Muscle of arm (tissue), 14 donors: ENCODE results near the gene GTF2H4. TPM values are rescaled to one million over a fixed set of nuclear protein-coding genes. Genes with fewer than 3 reads are reported as not detected.
A peak's percentile ranks its signal among the peaks of the same experiment; 100 is the strongest.
"Not testable (repeated sequence)": the region's sequence is repeated elsewhere in the genome, so short reads cannot be mapped to it uniquely, and the experiment has no call there.

Experiments
- DNase-seq: peaks from one replicate; pipeline ENCODE4 v3.0.0-alpha.2; 2013
- long read RNA-seq, 11 donors: transcript quantifications; one replicate each; lab custom pipeline, GENCODE V29; 2026
- polyA plus RNA-seq, 12 donors: library from polyadenylated mRNA; unstranded; fragments of 120-200 nt; gene quantifications; one replicate each; pipeline ENCODE4 v1.2.1, GENCODE V29; 2013; ENCODE audit not compliant: insufficient read length in 12 of 12

GTF2H4 gene
- polyA plus RNA-seq, result 10 to 100 TPM in 11 of 12 donors, not detected in 1; 18.0 to 33.4 (median 24.4) TPM
- long read RNA-seq, donor 1, partial matches to known transcripts, result 0 of 4 reads
- long read RNA-seq, donor 1, other reads (novel, unspliced or antisense), result 0 of 4 reads
- long read RNA-seq, donor 2, transcript GTF2H4-201 (14 exons, 1,735 nt), result major isoform, 6 of 6 reads
- long read RNA-seq, donor 2, partial matches to known transcripts, result 0 of 6 reads
- long read RNA-seq, donor 2, other reads (novel, unspliced or antisense), result 0 of 6 reads
- long read RNA-seq, donor 3, result 0 reads
- long read RNA-seq, donor 4, partial matches to known transcripts, result 0 of 2 reads
- long read RNA-seq, donor 4, other reads (novel, unspliced or antisense), result 0 of 2 reads
- long read RNA-seq, donor 5, partial matches to known transcripts, result 0 of 4 reads
- long read RNA-seq, donor 5, other reads (novel, unspliced or antisense), result 0 of 4 reads
- long read RNA-seq, donor 6, partial matches to known transcripts, result 0 of 2 reads
- long read RNA-seq, donor 6, other reads (novel, unspliced or antisense), result 0 of 2 reads
- long read RNA-seq, donor 7, partial matches to known transcripts, result 0 of 3 reads
- long read RNA-seq, donor 7, other reads (novel, unspliced or antisense), result 0 of 3 reads
- long read RNA-seq, donor 8, partial matches to known transcripts, result 0 of 2 reads
- long read RNA-seq, donor 8, other reads (novel, unspliced or antisense), result 0 of 2 reads
- long read RNA-seq, donor 9, result 0 reads
- long read RNA-seq, donor 10, partial matches to known transcripts, result 0 of 1 reads
- long read RNA-seq, donor 10, other reads (novel, unspliced or antisense), result 0 of 1 reads
- long read RNA-seq, donor 11, partial matches to known transcripts, result 5 of 9 reads
- long read RNA-seq, donor 11, other reads (novel, unspliced or antisense), result 0 of 9 reads

GRCh38 chr6:30907758-30908591, at the start of gene GTF2H4:
Gene GTF2H4, plus strand, starts transcription at chr6:30908207.
- peak; percentile 98 for DNase-seq

- not testable (repeated sequence) for DNase-seq
Observed at GRCh38 chr6:30859726-30860125, 48.3 kb upstream of the GTF2H4 start.

GRCh38 chr6:30861257-30862048, 46.6 kb upstream of the GTF2H4 start:
- DNase-seq, result no peak

DNA sequence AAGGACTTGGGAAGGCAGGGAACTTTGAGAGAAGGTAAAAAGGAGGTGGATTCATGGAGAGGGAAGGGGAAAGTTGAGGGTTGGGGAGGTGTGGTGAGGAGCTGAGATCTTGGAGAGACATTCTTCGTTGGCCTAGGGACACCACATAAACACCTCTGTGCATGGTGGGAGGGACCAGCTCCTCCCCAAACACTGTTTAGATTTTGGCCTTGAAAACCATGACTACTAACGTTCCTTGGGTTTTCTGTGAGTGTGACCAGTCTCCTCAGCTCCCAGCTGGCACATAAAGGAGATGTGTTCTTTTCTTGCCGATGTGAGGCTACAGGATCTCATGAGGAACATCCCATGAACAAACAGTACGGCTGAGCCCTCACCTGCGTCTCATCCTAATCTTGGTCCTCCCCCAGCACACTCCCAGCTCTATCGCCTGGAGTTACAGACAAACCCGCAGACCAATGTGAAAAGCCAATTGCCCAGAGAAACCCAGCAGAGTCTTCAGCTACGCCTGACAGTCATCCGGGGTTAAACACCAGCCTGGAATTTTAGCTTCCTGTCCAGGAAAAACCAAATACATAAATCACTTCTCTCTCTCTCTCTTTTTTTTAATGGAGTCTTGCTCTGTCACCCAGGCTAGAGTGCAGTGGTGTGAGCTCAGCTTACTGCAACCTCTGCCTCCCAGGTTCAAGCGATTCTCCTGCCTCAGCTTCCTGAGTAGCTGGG, 45.7 kb upstream of the GTF2H4 start:
- DNase-seq, result no peak

GRCh38 chr6:30864325-30864724, 43.7 kb upstream of the GTF2H4 start:
- DNase-seq, result no peak

- DNase-seq, result not testable (repeated sequence)
Observed at GRCh38 chr6:30869241-30869749, 38.7 kb upstream of the GTF2H4 start.

- no peak for DNase-seq
Observed at GRCh38 chr6:30870546-30870945, 37.5 kb upstream of the GTF2H4 start.

- no peak for DNase-seq
Observed at GRCh38 chr6:30871592-30872183, 36.3 kb upstream of the GTF2H4 start.

DNA sequence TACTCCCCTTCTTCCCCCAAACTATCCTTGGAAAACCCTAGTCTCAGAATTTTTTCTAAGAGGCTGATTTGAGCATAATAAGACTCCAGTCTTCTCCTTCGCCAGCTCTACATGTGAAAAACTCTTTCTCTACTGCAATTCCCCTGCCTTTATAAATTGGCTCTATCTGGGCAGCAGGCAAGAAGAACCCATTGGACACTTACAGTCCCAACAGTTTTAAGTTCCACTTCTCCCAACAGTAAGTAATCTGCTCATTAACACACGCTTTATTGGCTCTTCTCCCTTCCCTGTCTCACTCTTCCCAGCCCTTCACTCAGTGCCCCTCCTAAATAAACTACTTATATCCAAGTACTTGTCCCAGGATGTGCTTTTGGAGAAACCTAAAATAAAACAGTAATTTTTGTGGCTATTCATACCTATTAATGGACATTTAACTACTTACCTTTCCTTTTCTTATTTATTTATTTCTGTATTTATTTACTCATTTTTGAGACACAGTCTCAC, 34.8 kb upstream of the GTF2H4 start:
- DNase-seq, result no peak

DNA sequence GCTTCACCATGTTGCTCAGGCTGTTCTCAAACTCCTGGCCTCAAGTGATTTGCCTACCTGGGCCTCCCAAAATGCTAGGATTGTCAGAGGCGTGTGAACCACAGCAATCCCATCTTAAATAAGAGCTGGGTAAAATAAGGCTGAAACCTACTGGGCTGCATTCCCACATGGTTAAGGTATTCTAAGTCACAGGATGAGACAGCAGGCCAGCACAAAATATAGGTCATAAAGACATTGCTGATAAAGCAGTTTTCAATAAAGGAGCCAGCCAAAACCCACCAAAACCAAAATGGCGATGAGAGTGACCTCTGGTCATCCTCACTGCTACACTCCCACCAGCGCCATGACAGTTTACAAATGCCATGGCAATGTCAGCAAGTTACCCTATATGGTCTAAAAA, 34.2 kb upstream of the GTF2H4 start:
- not testable (repeated sequence) for DNase-seq

- DNase-seq, result no peak
Observed at GRCh38 chr6:30875244-30876038, 32.6 kb upstream of the GTF2H4 start.

DNA sequence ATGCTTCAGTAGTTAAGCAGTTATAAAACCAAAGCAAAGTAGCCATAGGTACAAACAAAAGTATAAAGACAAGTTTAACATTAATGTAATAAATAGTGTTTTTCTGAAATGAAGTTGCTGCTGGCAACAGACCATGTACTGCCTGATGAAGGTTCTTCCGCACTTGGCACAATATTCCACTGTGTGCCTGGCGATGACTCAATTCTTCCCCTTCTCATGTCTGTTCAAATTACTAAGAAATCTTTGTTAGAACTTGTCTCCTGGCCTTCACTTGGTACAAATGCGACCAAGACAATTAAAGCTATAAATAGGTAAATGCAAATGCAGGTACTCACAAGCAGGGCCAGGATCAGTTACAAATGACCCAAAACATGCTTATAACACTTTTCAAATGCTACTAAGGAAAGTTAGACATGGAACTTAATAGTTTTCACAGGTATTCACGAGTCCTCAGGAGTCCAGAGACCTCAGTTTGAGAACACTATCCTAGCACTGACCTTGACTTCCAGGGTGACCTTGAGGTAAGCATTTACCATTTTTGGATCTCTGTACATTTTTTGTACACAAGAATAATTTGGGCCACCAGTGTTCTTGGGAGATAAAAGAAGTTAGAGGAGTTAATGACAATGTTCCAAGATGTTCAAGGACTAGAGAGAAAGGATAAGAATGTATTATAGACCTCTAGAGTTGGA, 31.8 kb upstream of the GTF2H4 start:
- peak; percentile 43 for DNase-seq

DNA sequence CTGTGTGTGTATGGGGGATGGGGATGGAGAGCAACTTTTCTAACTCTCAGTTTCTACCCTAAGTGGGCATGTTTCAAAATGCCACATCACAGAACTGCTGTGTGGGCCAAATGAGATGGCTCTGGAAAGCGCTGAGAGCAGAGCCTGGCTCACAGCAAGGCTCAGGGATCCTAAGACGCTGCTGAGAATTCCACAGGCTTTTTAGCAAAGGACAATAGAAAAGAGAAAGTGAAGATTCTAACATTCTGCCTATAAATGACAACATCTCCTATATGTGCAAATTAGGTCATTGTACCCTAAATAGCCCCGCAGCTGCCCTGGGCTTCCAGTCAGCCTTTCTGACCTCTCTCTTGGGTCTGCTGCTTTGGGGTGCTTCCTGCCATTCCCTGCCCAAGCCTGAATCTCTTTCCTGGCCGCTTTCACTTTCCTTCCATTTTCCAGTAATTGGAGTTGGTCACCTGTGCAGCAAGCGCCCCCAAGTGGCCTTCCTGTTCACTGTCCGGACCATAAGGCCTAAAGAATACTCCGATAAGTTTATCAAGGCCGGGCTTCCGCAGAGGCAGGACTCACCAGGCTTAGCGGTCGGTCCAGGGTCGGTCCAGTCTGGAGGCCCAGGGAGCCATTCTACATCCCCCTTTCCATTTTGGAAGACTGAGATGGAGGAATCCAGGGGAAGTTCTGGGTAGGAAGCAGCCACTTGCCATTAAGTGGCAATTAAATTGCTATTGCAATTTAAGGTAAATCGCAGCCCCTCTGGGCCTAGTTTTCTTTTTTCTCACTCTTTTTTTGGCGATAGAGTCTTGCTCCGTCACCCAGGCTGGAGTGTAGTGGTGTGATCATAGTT, 30.4 kb upstream of the GTF2H4 start:
- peak; percentile 92 for DNase-seq

DNA sequence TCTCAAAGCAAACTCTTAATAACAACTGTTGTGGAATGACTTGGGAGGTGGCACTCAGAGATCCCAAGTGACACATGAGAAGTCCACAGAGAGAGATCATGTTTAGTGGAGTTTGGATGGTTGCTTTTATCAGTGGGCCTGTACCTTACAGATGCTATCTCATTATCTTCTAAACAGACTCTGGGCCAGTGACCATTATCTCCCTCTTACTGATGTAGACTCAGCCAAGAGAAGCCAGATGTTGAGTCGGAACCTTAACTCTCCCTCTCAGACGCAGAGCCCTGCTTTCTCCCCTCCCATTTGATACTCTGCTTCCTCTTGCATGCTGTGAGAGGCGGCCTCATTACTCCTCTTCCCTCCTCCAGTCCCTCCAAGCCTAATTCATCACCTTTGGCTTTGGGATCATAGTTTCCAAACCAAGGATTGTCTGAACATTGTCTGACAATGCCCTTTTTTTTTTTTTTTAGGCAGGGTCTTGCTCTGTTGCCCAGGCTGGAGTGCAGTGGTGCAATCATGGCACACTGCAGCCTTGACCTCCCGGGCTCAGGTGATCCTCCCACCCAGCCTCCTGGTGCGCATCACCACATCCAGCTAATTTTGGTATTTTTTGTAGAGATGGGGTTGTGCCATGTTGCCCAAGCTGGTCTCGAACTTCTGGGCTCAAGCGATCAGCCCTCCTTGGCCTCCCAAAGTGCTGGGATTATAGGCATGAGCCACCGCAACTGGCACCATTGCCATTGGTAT, 28.2 kb upstream of the GTF2H4 start:
- DNase-seq, result no peak

DNA sequence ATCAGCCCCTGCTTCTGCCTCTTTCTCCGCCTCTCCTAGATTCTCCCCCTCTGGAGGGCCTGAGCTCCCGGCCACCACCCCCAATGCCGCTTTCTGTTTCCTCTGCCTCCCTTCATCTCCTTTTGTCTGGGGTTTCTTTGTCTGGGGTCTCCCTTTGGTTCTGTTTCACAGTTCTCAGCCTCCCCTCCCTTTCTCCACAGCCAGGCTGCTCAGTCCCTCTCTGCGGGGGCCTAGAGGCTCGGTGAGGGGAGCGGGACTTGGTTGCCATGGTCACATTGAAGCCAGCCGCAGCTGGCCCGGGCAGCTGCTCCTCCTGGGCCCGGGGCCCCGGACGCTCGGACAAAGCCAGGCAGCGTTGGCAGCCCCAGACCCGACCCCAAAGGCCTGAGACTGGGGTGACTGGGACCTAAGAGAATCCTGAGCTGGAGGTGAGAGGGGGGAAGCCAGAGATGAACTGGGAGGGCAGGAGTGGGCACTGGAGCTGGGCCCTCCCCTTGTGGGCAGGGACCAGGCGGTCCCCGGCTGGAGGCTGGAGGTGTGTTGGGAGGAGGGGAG, 27.2 kb upstream of the GTF2H4 start:
- DNase-seq, result peak; percentile 29
